Body of pancreas (tissue), 4 donors: ENCODE measurements around the gene FERMT2. TPM values are rescaled to one million over a fixed set of nuclear protein-coding genes. Genes with fewer than 3 reads are reported as not detected.

Experiments
- ATAC-seq: fragments of 150-250 bp; one replicate; pipeline ENCODE4 v1.9.1; 2016
- DNase-seq, 4 donors: peaks; one replicate each; pipeline ENCODE4 v3.0.0-alpha.2; 2019
- H3K27ac ChIP-seq, 4 donors: fragments of 200-600 bp; sonication (generic); 1 replicate in 3 of 4; 2 replicates in 1 of 4; pipeline versions ENCODE4 v1.5.1 to v1.6.1; 2016 to 2019; ENCODE audit warnings: mild to moderate bottlenecking in 1 of 4, mixed read lengths in 1 of 4, moderate library complexity in 1 of 4
- H3K27me3 ChIP-seq, 2 donors: fragments of 200-600 bp; sonication (generic); one replicate each; pipeline ENCODE4 v1.6.0; 2016; ENCODE audit warnings: mild to moderate bottlenecking in 1 of 2
- H3K36me3 ChIP-seq, 2 donors: fragments of 200-600 bp; sonication (generic); replicated peaks in 1 of 2; 2 replicates each; pipeline ENCODE4 v1.5.1; 2016; ENCODE audit warnings: low read depth in 2 of 2; ENCODE audit not compliant: insufficient read depth in 1 of 2
- H3K4me1 ChIP-seq: fragments of 200-600 bp; sonication (generic); one replicate; pipeline ENCODE4 v1.6.0; 2016
- H3K4me3 ChIP-seq, 2 donors: fragments of 200-600 bp; sonication (generic); 1 replicate in 1 of 2; 2 replicates in 1 of 2; pipeline ENCODE4 v1.5.1; 2016 to 2019
- H3K9me3 ChIP-seq, 3 donors: fragments of 200-600 bp; sonication (generic); 1 replicate in 2 of 3; 2 replicates in 1 of 3; pipeline ENCODE4 v1.5.1; 2016
- CTCF ChIP-seq, 7 experiments: fragments of 450-650 bp in 4 of 7; fragments of 200-600 bp in 3 of 7; sonication (generic) in 3 of 7; IDR thresholded peaks; one replicate each; pipeline ENCODE4 v1.5.1; 2016 to 2019; ENCODE audit warnings: antibody characterized with exemption in 7 of 7
- POLR2A ChIP-seq, 3 donors: fragments of 450-650 bp; IDR thresholded peaks; one replicate each; pipeline ENCODE4 v1.6.1; 2016; ENCODE audit warnings: antibody characterized with exemption in 3 of 3, mild to moderate bottlenecking in 2 of 3
- WGBS, 2 donors: methylation state at CpG; one replicate each; pipeline ENCODE4 v1.1.5; 2017; 5-methylcytosine and 5-hydroxymethylcytosine counted together
- intact Hi-C: fragments of 100-400 bp; cut with DNase I; formaldehyde crosslinking; loops from one replicate; pipeline ENCODE4 v1.15.1; 2023
- total RNA-seq, 2 donors: library from RNA; depleted of rRNA; stranded (reverse); fragments of >200 nt; gene quantifications; one replicate each; pipeline ENCODE4 v1.1.0, GENCODE V29; 2016

Gene FERMT2
- total RNA-seq, 2 donors from 2014 or later, result 29.3 to 42.2 TPM

- 75 to 80% methylated on average over 3 of the region's 3 CpGs for WGBS, 2 donors
- H3K4me1 ChIP-seq, result peaks cover 11% of the 10 kb centered on the region
- intact Hi-C loops, result no loop called here
- no peaks in the 10 kb centered on the region for H3K9me3 ChIP-seq
- H3K36me3 ChIP-seq, result no peaks in the 10 kb centered on the region
- no peak overlapping the region for H3K27ac ChIP-seq
- TF ChIP-seq CTCF (IDR thresholded peaks at IDR 0.05) (no peak), POLR2A (IDR thresholded peaks at IDR 0.05) (no peak)
- ATAC-seq (no peak), DNase-seq (no peak)
- H3K27me3 ChIP-seq, result no peaks in the 10 kb centered on the region
- no peak overlapping the region for H3K4me3 ChIP-seq
These were observed 97.4 kb downstream of the FERMT2 start for GRCh38 chr14:52853522-52853854.

GRCh38 chr14:52852810-52853521 is 97.9 kb downstream of the FERMT2 start:
- Histone ChIP-seq H3K9me3 (no peaks in the 10 kb centered on the region), H3K27me3 (no peaks in the 10 kb centered on the region), H3K4me3 (no peak overlapping the region), H3K36me3 (no peaks in the 10 kb centered on the region), H3K27ac (peak overlapping the region in 1 of 4 donors; percentile 14), H3K4me1 (peaks cover 11% of the 10 kb centered on the region)
- 11 to 21% methylated on average over 2 of the region's 2 CpGs for WGBS, 2 donors
- intact Hi-C loops, result no loop called here
- no peak for DNase-seq
- no peak for TF ChIP-seq POLR2A (IDR thresholded peaks at IDR 0.05)
- no peak for TF ChIP-seq CTCF (IDR thresholded peaks at IDR 0.05)
- ATAC-seq, result no peak

- DNase-seq, result no peak
- no peaks in the 10 kb centered on the region for H3K36me3 ChIP-seq
- H3K27ac ChIP-seq, result no peak overlapping the region
- no peak overlapping the region for H3K4me3 ChIP-seq
- TF ChIP-seq CTCF (IDR thresholded peaks at IDR 0.05), result no peak
- no peak for TF ChIP-seq POLR2A (IDR thresholded peaks at IDR 0.05)
- H3K4me1 ChIP-seq, result peaks cover 11% of the 10 kb centered on the region
- H3K9me3 ChIP-seq, result no peaks in the 10 kb centered on the region
- WGBS, 2 donors, result 95 to 98% methylated on average over 7 of the region's 7 CpGs
- ATAC-seq, result no peak
- intact Hi-C loops, result no loop called here
- no peaks in the 10 kb centered on the region for H3K27me3 ChIP-seq
These were observed 100.4 kb downstream of the FERMT2 start for GRCh38 chr14:52850451-52850909.

- no peak for ATAC-seq
- no peaks in the 10 kb centered on the region for H3K27me3 ChIP-seq
- no peak for DNase-seq
- intact Hi-C loops, result no loop called here
- no peak overlapping the region for H3K4me3 ChIP-seq
- no peaks in the 10 kb centered on the region for H3K36me3 ChIP-seq
- TF ChIP-seq CTCF (IDR thresholded peaks at IDR 0.05) (no peak), POLR2A (IDR thresholded peaks at IDR 0.05) (no peak)
- 92 to 98% methylated on average over 5 of the region's 5 CpGs for WGBS, 2 donors
- no peak overlapping the region for H3K27ac ChIP-seq
- no peaks in the 10 kb centered on the region for H3K9me3 ChIP-seq
- peaks cover 20% of the 10 kb centered on the region for H3K4me1 ChIP-seq
These were observed 102.2 kb downstream of the FERMT2 start for GRCh38 chr14:52848626-52849025.

GRCh38 chr14:52846591-52846990 is 104.3 kb downstream of the FERMT2 start:
- no peak for ATAC-seq
- intact Hi-C loops, result no loop called here

More at GRCh38 chr14:52846591-52846990, 104.3 kb downstream of the FERMT2 start:
- Histone ChIP-seq H3K27ac (no peak overlapping the region), H3K9me3 (no peaks in the 10 kb centered on the region), H3K4me3 (no peak overlapping the region), H3K36me3 (no peaks in the 10 kb centered on the region), H3K27me3 (no peaks in the 10 kb centered on the region), H3K4me1 (peaks cover 9% of the 10 kb centered on the region)
- TF ChIP-seq CTCF (IDR thresholded peaks at IDR 0.05) (no peak), POLR2A (IDR thresholded peaks at IDR 0.05) (no peak)
- 74 to 78% methylated on average over 5 of the region's 5 CpGs for WGBS, 2 donors
- no peak for DNase-seq
